ENCODE results near the gene LDHAL6A. TPM values are rescaled to one million over a fixed set of nuclear protein-coding genes. Genes with fewer than 3 reads are reported as not detected.

Gene LDHAL6A
- polyA plus RNA-seq, 1 donor from 2014 or later: not detected

DNA sequence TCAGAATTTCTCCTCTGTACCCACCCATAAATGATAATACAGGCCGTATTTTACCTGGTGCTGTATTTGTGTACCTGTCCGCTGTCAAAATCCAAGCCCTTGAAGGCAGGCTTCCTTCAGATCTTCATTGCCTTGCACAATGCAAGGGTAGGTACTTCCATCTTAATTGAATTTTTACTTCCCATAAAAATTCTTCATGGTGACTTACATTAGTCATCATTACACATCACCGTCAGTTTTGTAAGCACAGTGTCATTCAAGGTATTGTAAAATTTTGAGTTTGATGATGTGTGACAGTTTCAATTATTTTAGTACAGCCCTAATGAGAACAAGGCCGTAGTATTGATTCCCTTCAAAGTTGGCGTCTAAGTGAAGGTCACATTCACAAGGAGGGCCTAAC, 71.9 kb downstream of the LDHAL6A start:
- H4K20me1 ChIP-seq (ENCODE audit: insufficient read depth): no peaks in the 10 kb centered on the region
- TF ChIP-seq, protein P1, sequence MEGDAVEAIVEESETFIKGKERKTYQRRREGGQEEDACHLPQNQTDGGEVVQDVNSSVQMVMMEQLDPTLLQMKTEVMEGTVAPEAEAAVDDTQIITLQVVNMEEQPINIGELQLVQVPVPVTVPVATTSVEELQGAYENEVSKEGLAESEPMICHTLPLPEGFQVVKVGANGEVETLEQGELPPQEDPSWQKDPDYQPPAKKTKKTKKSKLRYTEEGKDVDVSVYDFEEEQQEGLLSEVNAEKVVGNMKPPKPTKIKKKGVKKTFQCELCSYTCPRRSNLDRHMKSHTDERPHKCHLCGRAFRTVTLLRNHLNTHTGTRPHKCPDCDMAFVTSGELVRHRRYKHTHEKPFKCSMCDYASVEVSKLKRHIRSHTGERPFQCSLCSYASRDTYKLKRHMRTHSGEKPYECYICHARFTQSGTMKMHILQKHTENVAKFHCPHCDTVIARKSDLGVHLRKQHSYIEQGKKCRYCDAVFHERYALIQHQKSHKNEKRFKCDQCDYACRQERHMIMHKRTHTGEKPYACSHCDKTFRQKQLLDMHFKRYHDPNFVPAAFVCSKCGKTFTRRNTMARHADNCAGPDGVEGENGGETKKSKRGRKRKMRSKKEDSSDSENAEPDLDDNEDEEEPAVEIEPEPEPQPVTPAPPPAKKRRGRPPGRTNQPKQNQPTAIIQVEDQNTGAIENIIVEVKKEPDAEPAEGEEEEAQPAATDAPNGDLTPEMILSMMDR (IDR thresholded peaks at IDR 0.05; ENCODE audit: poor library complexity, severe bottlenecking): no peak
- TF ChIP-seq TAF1 (IDR thresholded peaks at IDR 0.05; ENCODE audit: low read depth): no peak
- no peak for TF ChIP-seq MXI1 (conservative IDR thresholded peaks at IDR 0.05; ENCODE audit: poor library complexity, severe bottlenecking)
- TF ChIP-seq POLR2AphosphoS5 (IDR thresholded peaks at IDR 0.05): no peak
- H3K27me3 ChIP-seq (ENCODE audit: insufficient read depth, low read depth, low read length): no peaks in the 10 kb centered on the region
- peak overlapping the region; percentile 96 for H3K27ac ChIP-seq (ENCODE audit: low read length)
- peak overlapping the region; percentile 66 for H3K4me2 ChIP-seq (ENCODE audit: low read length)
- peaks cover 45% of the 10 kb centered on the region for H3K79me2 ChIP-seq (replicated peaks; ENCODE audit: insufficient read depth, low read length)
- H3F3A ChIP-seq (ENCODE audit: insufficient read depth, low read length, poor library complexity, severe bottlenecking): no peaks in the 10 kb centered on the region
- no peaks in the 10 kb centered on the region for H3K9me2 ChIP-seq (ENCODE audit: insufficient read depth, low read length)
- no peaks in the 10 kb centered on the region for H3K9me3 ChIP-seq (ENCODE audit: low read length)
- peak overlapping the region; percentile 88 for H3K4me3 ChIP-seq (ENCODE audit: low read length)
- H3K36me3 ChIP-seq (ENCODE audit: insufficient read depth, low read length): no peaks in the 10 kb centered on the region
- peak overlapping the region; percentile 97 for H3K9ac ChIP-seq (ENCODE audit: low read length)
- H2AFZ ChIP-seq (ENCODE audit: low read depth, low read length): peak overlapping the region; percentile 88

Other genes starting within 250 kb of the LDHAL6A start
- gene SAA4, start 219.1 kb upstream of the LDHAL6A start, polyA plus RNA-seq: 0.58 TPM in 1 of 2 replicates, not detected in the other
- not detected in 2 replicates for gene SAA2, start 207.2 kb upstream of the LDHAL6A start, polyA plus RNA-seq
- gene SAA1, start 189.6 kb upstream of the LDHAL6A start, polyA plus RNA-seq: not detected in 2 replicates
- 28.5 and 37.0 TPM in 2 replicates for gene HPS5, start 133.7 kb upstream of the LDHAL6A start, polyA plus RNA-seq
- 96.6 and 109 TPM in 2 replicates for gene GTF2H1, start 133.3 kb upstream of the LDHAL6A start, polyA plus RNA-seq
- gene LDHA, start 61.3 kb upstream of the LDHAL6A start, polyA plus RNA-seq: 39.9 and 45.6 TPM in 2 replicates
- gene LDHC, start 43.5 kb upstream of the LDHAL6A start, polyA plus RNA-seq: not detected in 2 replicates
- gene TSG101, start 71.1 kb downstream of the LDHAL6A start, polyA plus RNA-seq: 115 and 129 TPM in 2 replicates
- 11.0 and 11.3 TPM in 2 replicates for gene UEVLD, start 132.9 kb downstream of the LDHAL6A start, polyA plus RNA-seq
- 3.0 and 6.0 TPM in 2 replicates for gene MISFA, start 143.9 kb downstream of the LDHAL6A start, polyA plus RNA-seq
- 5.9 and 13.2 TPM in 2 replicates for gene SPTY2D1, start 178.5 kb downstream of the LDHAL6A start, polyA plus RNA-seq
- gene TMEM86A, start 242.9 kb downstream of the LDHAL6A start, polyA plus RNA-seq: 3.3 and 4.4 TPM in 2 replicates

Measured in neural cell (in vitro differentiated cells).